ENCODE data around the gene TBX19.

GRCh38 chr1:168234846-168235547 lies 45.7 kb upstream of the TBX19 start:
- TF ChIP-seq CTCF (IDR thresholded peaks at IDR 0.05) (peak in 4 of 7 experiments; percentile 24 to 43 (median 33)), POLR2A (IDR thresholded peaks at IDR 0.05) (no peak), POLR2AphosphoS5 (IDR thresholded peaks at IDR 0.05) (no peak)
